Astrocyte (in vitro differentiated cells and primary cell): ENCODE measurements around the gene XPO6.

Experiments
- EZH2 ChIP-seq: IDR thresholded peaks from 2 replicates; pipeline ENCODE4 v1.6.1; 2012; ENCODE audit warnings: mild to moderate bottlenecking, low read length, inconsistent platforms; ENCODE audit not compliant: insufficient read depth
- TF ChIP-seq, protein P1 (sequence below): IDR thresholded peaks from 2 replicates; pipeline ENCODE4 v1.5.1; 2011; ENCODE audit warnings: low read depth, mild to moderate bottlenecking, inconsistent platforms, low read length, moderate library complexity; ENCODE audit not compliant: insufficient read depth

DNA sequence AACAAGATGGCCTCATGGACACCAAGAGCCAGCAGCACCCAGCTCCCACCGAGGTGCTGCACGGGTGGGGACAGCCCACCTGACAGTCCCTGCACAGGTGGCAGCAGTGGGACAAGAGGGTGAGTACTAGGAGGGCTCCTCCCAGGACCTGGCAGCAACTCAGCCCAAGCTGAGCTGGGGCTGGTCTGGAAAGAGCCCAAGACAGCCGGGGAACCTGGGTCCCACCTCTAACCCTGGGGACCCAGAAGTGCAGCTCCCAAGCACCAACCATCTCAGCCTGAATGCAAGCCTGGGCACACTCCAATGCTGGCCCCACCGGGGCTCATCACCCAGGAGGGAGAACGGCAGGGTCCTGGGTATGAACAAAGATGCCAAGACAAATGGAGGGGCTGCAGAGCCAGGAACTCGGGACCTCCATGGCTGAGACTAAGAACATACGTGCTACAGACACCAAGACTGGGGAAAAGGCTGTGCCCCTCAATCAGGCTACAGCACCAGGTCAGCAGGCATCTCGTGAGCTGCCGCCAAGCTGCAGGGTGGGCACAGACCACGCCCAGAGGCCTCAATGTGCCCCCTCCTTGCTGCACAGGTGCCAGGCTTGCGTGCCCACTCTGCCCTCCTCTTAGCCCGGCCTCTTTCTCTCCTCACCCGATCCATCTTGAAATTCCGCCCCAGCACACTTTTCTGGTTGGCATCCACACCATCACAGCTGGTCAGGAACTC, 110.8 kb downstream of the XPO6 start:
- TF ChIP-seq, protein P1, sequence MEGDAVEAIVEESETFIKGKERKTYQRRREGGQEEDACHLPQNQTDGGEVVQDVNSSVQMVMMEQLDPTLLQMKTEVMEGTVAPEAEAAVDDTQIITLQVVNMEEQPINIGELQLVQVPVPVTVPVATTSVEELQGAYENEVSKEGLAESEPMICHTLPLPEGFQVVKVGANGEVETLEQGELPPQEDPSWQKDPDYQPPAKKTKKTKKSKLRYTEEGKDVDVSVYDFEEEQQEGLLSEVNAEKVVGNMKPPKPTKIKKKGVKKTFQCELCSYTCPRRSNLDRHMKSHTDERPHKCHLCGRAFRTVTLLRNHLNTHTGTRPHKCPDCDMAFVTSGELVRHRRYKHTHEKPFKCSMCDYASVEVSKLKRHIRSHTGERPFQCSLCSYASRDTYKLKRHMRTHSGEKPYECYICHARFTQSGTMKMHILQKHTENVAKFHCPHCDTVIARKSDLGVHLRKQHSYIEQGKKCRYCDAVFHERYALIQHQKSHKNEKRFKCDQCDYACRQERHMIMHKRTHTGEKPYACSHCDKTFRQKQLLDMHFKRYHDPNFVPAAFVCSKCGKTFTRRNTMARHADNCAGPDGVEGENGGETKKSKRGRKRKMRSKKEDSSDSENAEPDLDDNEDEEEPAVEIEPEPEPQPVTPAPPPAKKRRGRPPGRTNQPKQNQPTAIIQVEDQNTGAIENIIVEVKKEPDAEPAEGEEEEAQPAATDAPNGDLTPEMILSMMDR = no peak
- no peak for TF ChIP-seq EZH2
